Measurements from ENCODE around the gene SLC4A5.

- TF ChIP-seq CTCF (IDR thresholded peaks at IDR 0.05): no peak
- TF ChIP-seq POLR2A (IDR thresholded peaks at IDR 0.05): no peak
Measured at GRCh38 chr2:74233648-74234047, 109.6 kb downstream of the SLC4A5 start.

Data from heart left ventricle (tissue), 13 donors.